ENCODE measurements around the gene MALAT1. TPM values are rescaled to one million over a fixed set of nuclear protein-coding genes. Genes with fewer than 3 reads are reported as not detected.

MALAT1 gene
- total and polyA plus RNA-seq, 2 donors (not counting 1 experiment from before 2014, with no cell fraction given), result 646 to 32,417 TPM

DNA sequence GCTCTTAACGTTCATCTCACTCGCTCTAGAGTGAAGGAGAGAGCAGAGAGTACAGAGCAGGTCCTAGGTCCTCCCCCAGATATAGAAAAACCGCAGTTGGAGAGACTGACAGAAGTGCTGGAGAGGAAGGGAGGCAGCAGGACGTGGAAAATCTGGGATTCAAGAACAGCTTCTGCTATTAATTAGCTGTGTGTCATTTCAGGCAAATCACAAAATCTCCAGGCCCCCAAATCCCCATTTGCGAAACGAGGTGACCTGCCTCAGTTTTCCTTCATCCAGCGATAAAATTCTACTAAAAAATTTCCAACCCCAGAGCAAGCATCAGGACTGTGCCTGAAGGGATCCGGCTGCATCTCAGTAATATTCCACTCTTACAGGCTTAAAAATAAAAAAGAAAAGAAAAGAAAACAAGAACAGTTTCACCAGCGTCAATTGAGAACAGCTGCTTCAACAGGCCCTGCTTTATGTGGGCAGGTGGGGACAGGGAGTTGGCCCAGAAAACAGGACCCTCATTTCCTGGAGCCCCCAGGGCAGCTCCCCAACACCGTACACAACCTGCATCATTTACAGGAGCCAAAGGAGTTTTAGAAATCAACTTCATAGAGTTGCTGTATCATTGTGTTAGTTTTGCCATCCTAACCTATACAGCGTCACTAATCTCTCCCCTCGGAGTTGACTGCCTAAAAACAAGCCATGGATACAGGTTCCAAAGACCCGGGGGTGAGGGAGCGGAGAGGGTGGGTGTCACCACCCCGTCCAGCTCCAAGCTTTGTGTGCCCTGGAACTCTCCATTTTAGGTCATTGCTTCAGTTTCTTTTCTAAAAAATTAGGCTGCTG lies 2.3 kb upstream of the MALAT1 start:
- Histone ChIP-seq H3K9me3 (ENCODE audit: control extremely low read depth in 1 of 3, control insufficient read depth in 2 of 3, insufficient read depth in 1 of 3, low read length in 2 of 3) (no peaks in the 10 kb centered on the region), H2AFZ (ENCODE audit: insufficient read depth, low read depth, low read length, poor library complexity, severe bottlenecking) (peak overlapping the region; percentile 65), H3K9ac (ENCODE audit: low read length) (peak overlapping the region; percentile 65), H3K4me2 (replicated peaks; ENCODE audit: low read depth, low read length, poor library complexity, severe bottlenecking) (peak overlapping the region; percentile 97), H3K36me3 (replicated peaks in 1 of 2; ENCODE audit: control extremely low read depth in 1 of 2, control insufficient read depth in 1 of 2, extremely low read depth in 1 of 2, insufficient read depth in 2 of 2, low read length in 1 of 2) (peaks cover 0 to 17% of the 10 kb centered on the region in 2 experiments), H4K20me1 (ENCODE audit: control insufficient read depth, insufficient read depth, low read length, poor library complexity, severe bottlenecking) (peaks cover 24% of the 10 kb centered on the region), H3K4me3 (ENCODE audit: control extremely low read depth in 1 of 5, extremely low read depth in 1 of 5, insufficient read depth in 1 of 5, low read depth in 2 of 5, low read length in 4 of 5) (peak overlapping the region; percentile 27 to 55 (median 37)), H3K79me2 (ENCODE audit: control insufficient read depth, insufficient read depth, low read length) (peaks cover 77% of the 10 kb centered on the region), H3K27ac (ENCODE audit: low read length in 2 of 2) (peak overlapping the region; percentile 92 to 99), H3K4me1 (ENCODE audit: control insufficient read depth in 2 of 2, insufficient read depth in 2 of 2, low read length in 2 of 2) (peaks cover 39 to 61% of the 10 kb centered on the region in 2 donors), H3K27me3 (replicated peaks in 1 of 4; ENCODE audit: control extremely low read depth in 1 of 4, control insufficient read depth in 3 of 4, insufficient read depth in 4 of 4, low read length in 3 of 4) (no peaks in the 10 kb centered on the region)
- Mint-ChIP-seq H3K9me3 (ENCODE audit: insufficient read depth) (no peaks in the 10 kb centered on the region), H3K4me1 (peaks cover 52% of the 10 kb centered on the region), H3K4me3 (no peak overlapping the region), H3K27ac (no peak overlapping the region), H3K27me3 (no peaks in the 10 kb centered on the region)
- TF ChIP-seq, protein P1, sequence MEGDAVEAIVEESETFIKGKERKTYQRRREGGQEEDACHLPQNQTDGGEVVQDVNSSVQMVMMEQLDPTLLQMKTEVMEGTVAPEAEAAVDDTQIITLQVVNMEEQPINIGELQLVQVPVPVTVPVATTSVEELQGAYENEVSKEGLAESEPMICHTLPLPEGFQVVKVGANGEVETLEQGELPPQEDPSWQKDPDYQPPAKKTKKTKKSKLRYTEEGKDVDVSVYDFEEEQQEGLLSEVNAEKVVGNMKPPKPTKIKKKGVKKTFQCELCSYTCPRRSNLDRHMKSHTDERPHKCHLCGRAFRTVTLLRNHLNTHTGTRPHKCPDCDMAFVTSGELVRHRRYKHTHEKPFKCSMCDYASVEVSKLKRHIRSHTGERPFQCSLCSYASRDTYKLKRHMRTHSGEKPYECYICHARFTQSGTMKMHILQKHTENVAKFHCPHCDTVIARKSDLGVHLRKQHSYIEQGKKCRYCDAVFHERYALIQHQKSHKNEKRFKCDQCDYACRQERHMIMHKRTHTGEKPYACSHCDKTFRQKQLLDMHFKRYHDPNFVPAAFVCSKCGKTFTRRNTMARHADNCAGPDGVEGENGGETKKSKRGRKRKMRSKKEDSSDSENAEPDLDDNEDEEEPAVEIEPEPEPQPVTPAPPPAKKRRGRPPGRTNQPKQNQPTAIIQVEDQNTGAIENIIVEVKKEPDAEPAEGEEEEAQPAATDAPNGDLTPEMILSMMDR (IDR thresholded peaks at IDR 0.05), result no peak
- no peak for TF ChIP-seq EZH2 (IDR thresholded peaks at IDR 0.05; ENCODE audit: borderline replicate concordance, insufficient read depth, low read depth, low read length, poor library complexity, severe bottlenecking)
- 74% methylated on average over 8 of the region's 15 CpGs for WGBS (ENCODE audit: insufficient coverage)
- intact Hi-C loops (cut with micrococcal nuclease), result loop anchor here (1.0 kb wide), 6 partner anchors 19 to 114 kb away; partner anchors contain the start of gene SLC25A45
- ATAC-seq (ENCODE audit: low read depth), result no peak
- no peak for DNase-seq
- ChIA-PET POLR2A (interaction anchor here (0.5 to 20.7 kb wide), 19 partner anchors 9 to 1632 kb away, joined by 3 to 1159 read pairs (median 12); partner anchors contain the start of genes DPF2, FRMD8, NEAT1 and SLC25A45), CTCF (interaction anchor here (0.7 to 17.5 kb wide), 17 partner anchors 9 to 448 kb away, joined by 3 to 541 read pairs (median 6); partner anchors contain the start of genes FRMD8, NEAT1 and SLC25A45)
